HT1080 (cell line): ENCODE data around the gene ZCCHC17. TPM values are rescaled to one million over a fixed set of nuclear protein-coding genes. Genes with fewer than 3 reads are reported as not detected.
"Not testable (repeated sequence)": the region's sequence is repeated elsewhere in the genome, so short reads cannot be mapped to it uniquely, and the experiment has no call there.

Source experiments
- DNase-seq: peaks from one replicate; pipeline ENCODE4 v3.0.0-alpha.2; 2015; ENCODE audit warnings: low read depth
- total RNA-seq: library from RNA; depleted of rRNA; stranded (reverse); fragments of >200 nt; shearing (Covaris generic); gene quantifications from 2 replicates; pipeline ENCODE4 v1.2.3, GENCODE V29; 2014

Gene ZCCHC17
- total RNA-seq, 1 experiment from 2014 or later, result 25.6 TPM

- DNase-seq, result no peak
Measured at GRCh38 chr1:31368611-31369107, 71.8 kb downstream of the ZCCHC17 start.

- DNase-seq, result no peak
Measured at GRCh38 chr1:31370021-31370420, 73.2 kb downstream of the ZCCHC17 start.

GRCh38 chr1:31370565-31370964 is 73.7 kb downstream of the ZCCHC17 start:
- DNase-seq, result no peak

GRCh38 chr1:31371121-31371959 is 74.5 kb downstream of the ZCCHC17 start:
- no peak for DNase-seq

GRCh38 chr1:31372051-31372450 is 75.2 kb downstream of the ZCCHC17 start:
- no peak for DNase-seq

GRCh38 chr1:31372751-31373055 is 75.9 kb downstream of the ZCCHC17 start:
- DNase-seq, result no peak

GRCh38 chr1:31373056-31373896 is 76.4 kb downstream of the ZCCHC17 start, which contains the start of gene FABP3:
TSS of gene FABP3 (minus strand) at chr1:31373076. CDS start at chr1:31373014, 62 bp downstream.
- DNase-seq, result no peak

- DNase-seq, result no peak
Measured at GRCh38 chr1:31373897-31374486, 77.2 kb downstream of the ZCCHC17 start.

GRCh38 chr1:31374511-31375196 is 77.8 kb downstream of the ZCCHC17 start:
- DNase-seq, result peak; percentile 31

GRCh38 chr1:31376375-31377134 is 79.7 kb downstream of the ZCCHC17 start:
- peak; percentile 97 for DNase-seq

GRCh38 chr1:31377364-31377863 is 80.6 kb downstream of the ZCCHC17 start:
- no peak for DNase-seq

GRCh38 chr1:31378001-31378400 is 81.2 kb downstream of the ZCCHC17 start:
- DNase-seq, result no peak

- DNase-seq, result no peak
Measured at GRCh38 chr1:31380181-31380580, 83.3 kb downstream of the ZCCHC17 start.

- no peak for DNase-seq
Measured at GRCh38 chr1:31381394-31382294, 84.8 kb downstream of the ZCCHC17 start.

GRCh38 chr1:31382379-31382989 is 85.7 kb downstream of the ZCCHC17 start:
- DNase-seq, result no peak

GRCh38 chr1:31383967-31384366 is 87.1 kb downstream of the ZCCHC17 start:
- DNase-seq, result no peak

GRCh38 chr1:31386576-31387243 is 89.9 kb downstream of the ZCCHC17 start:
- DNase-seq, result not testable (repeated sequence)

- no peak for DNase-seq
Measured at GRCh38 chr1:31387612-31388011, 90.8 kb downstream of the ZCCHC17 start.
